T follicular helper cell (primary cell): Measurements from ENCODE around the gene PDLIM5.
"Not testable (repeated sequence)": the region's sequence is repeated elsewhere in the genome, so short reads cannot be mapped to it uniquely, and the experiment has no call there.

Source experiments
- DNase-seq: peaks from one replicate; pipeline ENCODE4 v3.0.0-alpha.2; 2020; ENCODE audit warnings: low read depth

PDLIM5 gene

GRCh38 chr4:94495408-94495807, 43.7 kb downstream of the PDLIM5 start:
- DNase-seq, result no peak

GRCh38 chr4:94497690-94498089, 45.9 kb downstream of the PDLIM5 start:
- DNase-seq, result no peak

GRCh38 chr4:94498502-94498901, 46.8 kb downstream of the PDLIM5 start:
- no peak for DNase-seq

GRCh38 chr4:94500685-94501084, 48.9 kb downstream of the PDLIM5 start:
- DNase-seq, result no peak

- no peak for DNase-seq
These were observed 52.8 kb downstream of the PDLIM5 start for GRCh38 chr4:94504545-94504944.

GRCh38 chr4:94506822-94507221, 55.1 kb downstream of the PDLIM5 start:
- DNase-seq, result no peak

GRCh38 chr4:94507281-94507680, 55.5 kb downstream of the PDLIM5 start:
- no peak for DNase-seq

- DNase-seq, result no peak
These were observed 56.0 kb downstream of the PDLIM5 start for GRCh38 chr4:94507708-94508107.

- DNase-seq, result no peak
These were observed 56.6 kb downstream of the PDLIM5 start for GRCh38 chr4:94508296-94508695.

GRCh38 chr4:94508806-94509205, 57.1 kb downstream of the PDLIM5 start:
- DNase-seq, result no peak

GRCh38 chr4:94511591-94511990, 59.8 kb downstream of the PDLIM5 start:
- no peak for DNase-seq

- DNase-seq, result not testable (repeated sequence)
These were observed 61.8 kb downstream of the PDLIM5 start for GRCh38 chr4:94513532-94513931.

- no peak for DNase-seq
These were observed 63.6 kb downstream of the PDLIM5 start for GRCh38 chr4:94515365-94515764.

- DNase-seq, result no peak
These were observed 64.3 kb downstream of the PDLIM5 start for GRCh38 chr4:94516067-94516466.

- DNase-seq, result no peak
These were observed 65.3 kb downstream of the PDLIM5 start for GRCh38 chr4:94516999-94517398.

GRCh38 chr4:94517492-94517891, 65.8 kb downstream of the PDLIM5 start:
- DNase-seq, result no peak

- no peak for DNase-seq
These were observed 67.3 kb downstream of the PDLIM5 start for GRCh38 chr4:94519019-94519418.

- DNase-seq, result no peak
These were observed 68.4 kb downstream of the PDLIM5 start for GRCh38 chr4:94519925-94520789.

- DNase-seq, result no peak
These were observed 71.4 kb downstream of the PDLIM5 start for GRCh38 chr4:94523033-94523580.

- no peak for DNase-seq
These were observed 71.9 kb downstream of the PDLIM5 start for GRCh38 chr4:94523617-94524016.

GRCh38 chr4:94525993-94526728, 74.4 kb downstream of the PDLIM5 start:
- DNase-seq, result no peak

GRCh38 chr4:94527556-94528233, 76.0 kb downstream of the PDLIM5 start:
- DNase-seq, result no peak
